ENCODE data around the gene CFAP46.

GRCh38 chr10:132868995-132869394 lies 73.4 kb downstream of the CFAP46 start:
- TF ChIP-seq CTCF (IDR thresholded peaks at IDR 0.05; ENCODE audit: borderline replicate concordance, extremely low read depth, low read length, poor library complexity, severe bottlenecking) (no peak), EZH2 (IDR thresholded peaks at IDR 0.05; ENCODE audit: borderline replicate concordance, low read depth, low read length, severe bottlenecking) (no peak)
